Spinal cord (tissue), 10 donors: Measurements from ENCODE around the gene PACRGL. TPM values are rescaled to one million over a fixed set of nuclear protein-coding genes. Genes with fewer than 3 reads are reported as not detected.
"Not testable (repeated sequence)": the region's sequence is repeated elsewhere in the genome, so short reads cannot be mapped to it uniquely, and the experiment has no call there.

Source experiments
- DNase-seq, 6 donors: peaks; one replicate each; pipeline versions ENCODE4 v3.0.0 to v3.0.0-alpha.2; 2013 to 2015; ENCODE audit warnings: low spot score in 6 of 6, low read depth in 4 of 6
- H3K27ac ChIP-seq: one replicate; pipeline ENCODE4 v1.5.1; 2013; ENCODE audit warnings: low read depth, low read length, control low read depth
- H3K27me3 ChIP-seq: one replicate; pipeline ENCODE4 v1.6.1; 2013; ENCODE audit warnings: low read length; ENCODE audit not compliant: control insufficient read depth, insufficient read depth
- H3K36me3 ChIP-seq: one replicate; pipeline ENCODE4 v1.6.1; 2013; ENCODE audit warnings: low read length; ENCODE audit not compliant: control insufficient read depth, insufficient read depth
- H3K4me1 ChIP-seq: one replicate; pipeline ENCODE4 v1.6.1; 2013; ENCODE audit warnings: low read length; ENCODE audit not compliant: control insufficient read depth, insufficient read depth
- H3K4me3 ChIP-seq: one replicate; pipeline ENCODE4 v1.5.1; 2013; ENCODE audit warnings: low read depth, low read length, control low read depth
- H3K9me3 ChIP-seq: one replicate; pipeline ENCODE4 v1.6.1; 2013; ENCODE audit warnings: low read length; ENCODE audit not compliant: control insufficient read depth, insufficient read depth
- WGBS: methylation state at CpG from one replicate; pipeline ENCODE4 v1.1.5; 2013; ENCODE audit warnings: missing lambda C conversion rate; ENCODE audit not compliant: insufficient coverage; 5-methylcytosine and 5-hydroxymethylcytosine counted together
- polyA plus RNA-seq, 2 donors: library from polyadenylated mRNA; unstranded; fragments of 120-200 nt; gene quantifications; one replicate each; pipeline ENCODE4 v1.2.1, GENCODE V29; 2013; ENCODE audit not compliant: insufficient read length in 2 of 2
- total RNA-seq, 2 donors: library from RNA; depleted of rRNA in 1 of 2; stranded (reverse); fragments of 120-200 nt in 1 of 2; fragments of >200 nt in 1 of 2; gene quantifications; one replicate each; pipeline versions ENCODE4 v1.2.3 to v1.2.4, GENCODE V29; 2013 to 2014
- donor health status: healthy.

Gene PACRGL
- total and polyA plus RNA-seq, 4 donors = 25.5 to 41.9 (median 27.9) TPM

DNA sequence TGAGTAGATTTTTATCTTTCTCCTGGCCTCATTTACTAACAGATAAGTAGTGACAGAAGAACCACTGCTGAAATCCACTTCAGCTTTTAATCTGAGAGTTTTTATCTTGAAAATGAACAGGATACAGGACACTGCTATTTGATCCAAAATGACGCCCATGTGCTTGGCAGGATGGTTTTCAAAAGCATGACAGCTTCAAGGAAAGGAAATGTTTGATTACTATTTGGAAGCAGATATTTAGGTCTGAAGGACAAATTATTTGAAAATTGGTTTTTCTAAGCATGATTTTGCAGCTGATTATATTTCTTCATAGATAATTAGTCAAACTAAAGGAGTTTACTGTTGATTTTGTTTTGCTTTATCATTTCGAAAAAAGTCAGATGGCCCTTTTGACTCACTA, 11.1 kb downstream of the PACRGL start:
- no peak overlapping the region for H3K27ac ChIP-seq
- no peaks in the 10 kb centered on the region for H3K27me3 ChIP-seq
- no peak for DNase-seq
- H3K4me1 ChIP-seq = no peaks in the 10 kb centered on the region
- no peaks in the 10 kb centered on the region for H3K9me3 ChIP-seq
- H3K4me3 ChIP-seq = no peak overlapping the region
- 100% methylated on average over 1 of the region's 2 CpGs for WGBS
- peaks cover 16% of the 10 kb centered on the region for H3K36me3 ChIP-seq

DNA sequence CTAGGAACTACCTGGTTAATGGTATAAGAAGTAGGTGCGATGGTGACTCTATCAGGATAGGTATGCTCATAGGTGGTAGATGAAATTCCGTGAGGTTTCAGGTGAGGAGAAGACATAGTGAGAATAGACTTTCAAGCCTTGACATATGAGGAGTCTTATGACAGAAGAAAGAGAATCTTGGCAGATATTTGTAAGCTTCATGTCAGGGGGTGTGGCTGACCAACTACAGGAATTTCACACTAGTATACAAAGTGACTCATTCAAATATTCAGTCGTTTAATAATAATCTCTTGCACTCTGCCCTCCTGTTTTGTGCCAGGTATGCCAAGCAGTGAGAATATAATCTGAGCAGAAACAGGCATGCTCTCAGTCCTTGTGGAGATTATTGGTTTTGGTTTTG, 22.8 kb downstream of the PACRGL start:
- Histone ChIP-seq H3K27me3 (no peaks in the 10 kb centered on the region), H3K4me1 (no peaks in the 10 kb centered on the region), H3K9me3 (no peaks in the 10 kb centered on the region), H3K36me3 (peaks cover 9% of the 10 kb centered on the region), H3K27ac (no peak overlapping the region), H3K4me3 (no peak overlapping the region)
- no peak for DNase-seq
- 100% methylated on average over 2 of the region's 3 CpGs for WGBS

GRCh38 chr4:20723463-20723862, 23.2 kb downstream of the PACRGL start:
- no peak for DNase-seq
- Histone ChIP-seq H3K4me1 (no peaks in the 10 kb centered on the region), H3K9me3 (no peaks in the 10 kb centered on the region), H3K36me3 (peaks cover 9% of the 10 kb centered on the region), H3K4me3 (no peak overlapping the region), H3K27ac (no peak overlapping the region), H3K27me3 (no peaks in the 10 kb centered on the region)
- no CpG with 5 or more reads among the region's 3 CpGs for WGBS

- no peak overlapping the region for H3K27ac ChIP-seq
- WGBS = 100% methylated on average over 4 of the region's 6 CpGs
- H3K4me1 ChIP-seq = no peaks in the 10 kb centered on the region
- H3K9me3 ChIP-seq = no peaks in the 10 kb centered on the region
- no peaks in the 10 kb centered on the region for H3K27me3 ChIP-seq
- H3K4me3 ChIP-seq = no peak overlapping the region
- H3K36me3 ChIP-seq = peaks cover 9% of the 10 kb centered on the region
- DNase-seq = no peak
Measured at GRCh38 chr4:20724915-20725314, 24.7 kb downstream of the PACRGL start.

DNA sequence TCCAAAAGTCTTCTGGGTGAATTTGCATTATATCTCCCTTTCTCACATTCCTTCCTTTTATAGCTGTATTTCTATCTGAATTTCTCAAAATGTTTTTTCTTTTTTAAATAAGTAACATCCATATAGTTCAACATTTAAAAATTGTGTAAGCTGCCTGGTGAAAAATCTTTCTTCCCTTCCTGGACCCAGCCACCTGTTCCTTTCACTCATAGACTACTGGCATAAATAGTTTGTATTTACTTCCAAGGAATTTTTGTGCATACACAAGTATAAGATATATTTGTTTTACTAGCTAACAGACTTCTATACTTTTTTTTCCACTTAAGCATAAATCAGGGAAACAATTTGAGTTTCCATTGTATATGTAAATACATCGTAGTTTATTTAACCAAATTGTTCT, 35.7 kb downstream of the PACRGL start:
- Histone ChIP-seq H3K9me3 (peaks cover 3% of the 10 kb centered on the region), H3K36me3 (peaks cover 3% of the 10 kb centered on the region), H3K4me3 (no peak overlapping the region), H3K27ac (no peak overlapping the region), H3K27me3 (no peaks in the 10 kb centered on the region), H3K4me1 (no peaks in the 10 kb centered on the region)
- WGBS = no CpG with 5 or more reads among the region's 1 CpG
- no peak for DNase-seq

DNA sequence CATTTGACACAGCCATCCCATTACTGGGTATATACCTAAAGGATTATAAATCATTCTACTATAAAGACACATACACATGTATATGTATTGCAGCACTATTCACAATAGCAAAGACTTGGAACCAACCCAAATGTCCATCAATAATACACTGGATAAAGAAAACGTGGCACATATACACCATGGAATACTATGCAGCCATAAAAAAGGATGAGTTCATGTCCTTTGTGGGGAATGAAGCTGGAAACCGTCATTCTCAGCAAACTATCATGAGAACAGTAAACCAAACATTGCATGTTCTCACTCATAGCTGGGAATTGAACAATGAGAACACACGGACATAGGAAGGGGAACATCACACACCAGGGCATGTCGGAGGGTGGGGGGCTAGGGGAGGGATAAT, 45.7 kb downstream of the PACRGL start:
- H3K4me3 ChIP-seq, DNase-seq, H3K9me3 ChIP-seq, H3K27ac ChIP-seq, H3K36me3 ChIP-seq, H3K4me1 ChIP-seq, H3K27me3 ChIP-seq: not testable (repeated sequence)
- WGBS = no CpG with 5 or more reads among the region's 4 CpGs

- Histone ChIP-seq H3K4me3 (no peak overlapping the region), H3K4me1 (no peaks in the 10 kb centered on the region), H3K27me3 (no peaks in the 10 kb centered on the region), H3K27ac (no peak overlapping the region), H3K9me3 (no peaks in the 10 kb centered on the region), H3K36me3 (no peaks in the 10 kb centered on the region)
- no peak for DNase-seq
- no CpG with 5 or more reads among the region's 3 CpGs for WGBS
Measured at GRCh38 chr4:20752641-20753040, 52.4 kb downstream of the PACRGL start.

DNA sequence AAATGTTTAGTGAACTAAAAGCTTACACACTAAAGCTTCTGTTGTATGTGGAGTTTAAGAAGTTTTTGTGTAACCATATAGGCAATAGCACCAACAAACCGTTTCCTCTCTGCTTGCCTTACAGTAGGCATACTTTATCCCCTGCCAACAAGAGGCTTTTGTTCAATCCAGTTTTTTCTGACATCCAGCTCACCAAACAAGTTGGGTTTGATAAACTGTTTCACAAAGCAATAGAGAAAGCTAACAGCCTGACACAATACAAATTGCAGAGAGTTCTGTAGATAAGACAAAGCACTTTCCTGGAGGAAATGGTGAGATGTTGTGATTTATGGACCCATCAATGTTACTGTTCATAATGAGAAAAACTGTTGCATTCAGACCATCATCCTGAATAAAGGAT, 53.8 kb downstream of the PACRGL start:
- peak in 2 of 6 donors; percentile 36 to 53 for DNase-seq
- H3K4me1 ChIP-seq = no peaks in the 10 kb centered on the region
- WGBS = no CpG with 5 or more reads among the region's 1 CpG

DNA sequence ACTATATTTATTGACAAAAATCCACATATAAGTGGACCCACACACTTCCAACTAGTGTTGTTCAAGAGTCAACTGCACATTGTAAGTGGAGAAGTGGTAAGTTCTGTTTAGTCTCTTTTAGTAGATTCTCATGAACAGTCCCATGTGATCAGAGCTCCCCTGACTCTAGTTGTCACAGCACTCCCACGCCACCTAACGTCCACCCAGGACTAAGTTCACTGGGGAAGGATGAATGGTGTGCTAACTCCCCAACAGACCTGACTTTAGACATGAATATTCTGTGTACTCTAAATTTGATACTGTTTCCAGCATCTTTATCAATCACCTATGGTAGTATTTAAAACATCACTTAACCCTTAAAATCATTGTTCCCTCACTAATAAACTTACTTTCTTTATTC, 59.8 kb downstream of the PACRGL start:
- no peak for DNase-seq
- Histone ChIP-seq H3K27ac (no peak overlapping the region), H3K27me3 (no peaks in the 10 kb centered on the region), H3K4me3 (no peak overlapping the region), H3K4me1 (no peaks in the 10 kb centered on the region), H3K9me3 (no peaks in the 10 kb centered on the region), H3K36me3 (no peaks in the 10 kb centered on the region)
- WGBS = no CpG with 5 or more reads among the region's 2 CpGs

More for the DNA sequence above, 53.8 kb downstream of the PACRGL start:
- Histone ChIP-seq H3K4me3 (no peak overlapping the region), H3K9me3 (no peaks in the 10 kb centered on the region), H3K27ac (peak overlapping the region; percentile 27), H3K27me3 (no peaks in the 10 kb centered on the region), H3K36me3 (no peaks in the 10 kb centered on the region)

- no peaks in the 10 kb centered on the region for H3K27me3 ChIP-seq
- DNase-seq = no peak
- H3K9me3 ChIP-seq = no peaks in the 10 kb centered on the region
- no peak overlapping the region for H3K27ac ChIP-seq
- no peaks in the 10 kb centered on the region for H3K36me3 ChIP-seq
- no peak overlapping the region for H3K4me3 ChIP-seq
- no peaks in the 10 kb centered on the region for H3K4me1 ChIP-seq
Measured at GRCh38 chr4:20761382-20761781, 61.1 kb downstream of the PACRGL start.
